Activated T-helper 1 cell treated with Interleukin-2 at 50 U/mL for 16 hours (primary cell): ENCODE data around the gene C4A.
"Not testable (repeated sequence)": the region's sequence is repeated elsewhere in the genome, so short reads cannot be mapped to it uniquely, and the experiment has no call there.

Source experiments
- DNase-seq: peaks from one replicate; pipeline ENCODE4 v3.0.0-alpha.2; 2020; ENCODE audit warnings: low read depth

Gene C4A

GRCh38 chr6:32035283-32036013, 53.6 kb downstream of the C4A start:
- not testable (repeated sequence) for DNase-seq

- not testable (repeated sequence) for DNase-seq
Observed at GRCh38 chr6:32037136-32037535, 55.3 kb downstream of the C4A start.

- not testable (repeated sequence) for DNase-seq
Observed at GRCh38 chr6:32037598-32038524, 56.0 kb downstream of the C4A start, which contains the start of gene CYP21A2. TSS of gene CYP21A2 (plus strand) at chr6:32038415. CDS start at chr6:32038423, 8 bp downstream.

GRCh38 chr6:32038878-32039277, 57.0 kb downstream of the C4A start:
- DNase-seq, result not testable (repeated sequence)

- DNase-seq, result not testable (repeated sequence)
Observed at GRCh38 chr6:32039321-32040274, 57.7 kb downstream of the C4A start.

GRCh38 chr6:32040299-32041049, 58.6 kb downstream of the C4A start:
- not testable (repeated sequence) for DNase-seq

- not testable (repeated sequence) for DNase-seq
Observed at GRCh38 chr6:32041050-32041321, 59.1 kb downstream of the C4A start.

- not testable (repeated sequence) for DNase-seq
Observed at GRCh38 chr6:32041385-32041784, 59.5 kb downstream of the C4A start.

GRCh38 chr6:32042276-32042675, 60.4 kb downstream of the C4A start:
- not testable (repeated sequence) for DNase-seq

- DNase-seq, result not testable (repeated sequence)
Observed at GRCh38 chr6:32043589-32044380, 61.9 kb downstream of the C4A start.

GRCh38 chr6:32044916-32045315, 63.1 kb downstream of the C4A start:
- not testable (repeated sequence) for DNase-seq

GRCh38 chr6:32045811-32046449, 64.1 kb downstream of the C4A start:
- DNase-seq, result no peak

- no peak for DNase-seq
Observed at GRCh38 chr6:32046450-32047083, 64.7 kb downstream of the C4A start.

GRCh38 chr6:32047084-32047478, 65.2 kb downstream of the C4A start:
- DNase-seq, result no peak

GRCh38 chr6:32047539-32047854, 65.6 kb downstream of the C4A start:
- no peak for DNase-seq

- DNase-seq, result peak; percentile 37
Observed at GRCh38 chr6:32047855-32048766, 66.3 kb downstream of the C4A start.

GRCh38 chr6:32049149-32049548, 67.3 kb downstream of the C4A start:
- DNase-seq, result not testable (repeated sequence)

- not testable (repeated sequence) for DNase-seq
Observed at GRCh38 chr6:32049736-32050135, 67.9 kb downstream of the C4A start.
